A673 (cell line): ENCODE data around the gene SH2B2. TPM values are rescaled to one million over a fixed set of nuclear protein-coding genes. Genes with fewer than 3 reads are reported as not detected.

Experiments
- Bru-seq: library from RNA; stranded (reverse); fragments of 400-500 nt; gene quantifications from one replicate; lab custom pipeline; 2021; lab: Mats Ljungman, UMichigan
- BruChase-seq, 2 experiments: library from RNA; stranded (reverse); fragments of 400-500 nt; gene quantifications; one replicate each; lab custom pipeline; 2021; lab: Mats Ljungman, UMichigan
- BruUV-seq: library from RNA; stranded (reverse); fragments of 400-500 nt; replicated peaks from 2 replicates; lab custom pipeline; 2021; lab: Mats Ljungman, UMichigan
- CTCF ChIA-PET: fragments of 300-600 bp; sonication (Branson Sonifier 250); formaldehyde crosslinking; loops from one replicate; lab custom pipeline; 2022; ENCODE audit warnings: antibody characterized with exemption; lab: Charles Lee
- POLR2A ChIA-PET: fragments of 300-600 bp; sonication (Branson Sonifier 250); formaldehyde crosslinking; loops from one replicate; lab custom pipeline; 2022; ENCODE audit warnings: antibody characterized with exemption; ENCODE audit not compliant: low non-redundant PET; lab: Charles Lee
- DNase-seq: peaks from one replicate; pipeline ENCODE4 v3.0.0-alpha.2; 2015; ENCODE audit warnings: low spot score
- H3K27ac ChIP-seq: fragments of 200-600 bp; sonication (generic); 2 replicates; pipeline ENCODE4 v1.5.1; 2016; ENCODE audit warnings: mixed run types, low read depth, mild to moderate bottlenecking, mixed read lengths, antibody characterized with exemption, low read length; ENCODE audit not compliant: poor library complexity, severe bottlenecking
- H3K27me3 ChIP-seq: fragments of 200-600 bp; sonication (generic); replicated peaks from 2 replicates; pipeline ENCODE4 v1.6.1; 2017; ENCODE audit warnings: mixed run types, low read depth, mild to moderate bottlenecking, mixed read lengths, antibody characterized with exemption, low read length; ENCODE audit not compliant: insufficient read depth, poor library complexity
- H3K36me3 ChIP-seq: fragments of 200-600 bp; sonication (generic); 2 replicates; pipeline ENCODE4 v1.6.1; 2016; ENCODE audit warnings: mixed run types, mild to moderate bottlenecking, mixed read lengths, antibody characterized with exemption, low read length; ENCODE audit not compliant: insufficient read depth, poor library complexity, severe bottlenecking
- H3K4me1 ChIP-seq: fragments of 200-600 bp; sonication (generic); 2 replicates; pipeline ENCODE4 v1.6.1; 2017; ENCODE audit warnings: mixed run types, mild to moderate bottlenecking, mixed read lengths, antibody characterized with exemption, low read length; ENCODE audit not compliant: insufficient read depth, poor library complexity, severe bottlenecking
- H3K4me3 ChIP-seq: fragments of 200-600 bp; sonication (generic); 2 replicates; pipeline ENCODE4 v1.5.1; 2016; ENCODE audit warnings: low read depth, mixed run types, mild to moderate bottlenecking, mixed read lengths, low read length; ENCODE audit not compliant: poor library complexity, severe bottlenecking
- H3K9me3 ChIP-seq: fragments of 200-600 bp; sonication (generic); 2 replicates; pipeline ENCODE4 v1.6.1; 2016; ENCODE audit warnings: mixed run types, low read depth, mild to moderate bottlenecking, mixed read lengths, antibody characterized with exemption, low read length; ENCODE audit not compliant: poor library complexity, severe bottlenecking
- CTCF ChIP-seq: fragments of 300-800, 200-600 bp; sonication (generic); conservative IDR thresholded peaks from 2 replicates; pipeline ENCODE4 v1.5.1; 2017; ENCODE audit warnings: low read depth, mild to moderate bottlenecking, antibody characterized with exemption, low read length, moderate library complexity, mixed read lengths
- EZH2 ChIP-seq: fragments of 200-600 bp; sonication (generic); IDR thresholded peaks from 2 replicates; pipeline ENCODE4 v1.6.1; 2017; ENCODE audit warnings: borderline replicate concordance, low read depth, mild to moderate bottlenecking, mixed read lengths, antibody characterized with exemption, low read length; ENCODE audit not compliant: poor library complexity, severe bottlenecking
- intact Hi-C: fragments of 100-400 bp; cut with micrococcal nuclease; formaldehyde crosslinking; loops from one replicate; pipeline ENCODE4 v1.10.0; 2022; ENCODE audit not compliant: unreplicated experiment
- long read RNA-seq: library from polyadenylated mRNA; stranded (forward); transcript quantifications from one replicate; pipeline ENCODE4 v2.0.0, GENCODE V29; 2022
- total RNA-seq: library from RNA; stranded (reverse); gene quantifications from 2 replicates; pipeline ENCODE4 v1.2.3, GENCODE V29; 2021

Gene SH2B2
- total RNA-seq (8.6 and 11.3 TPM in 2 replicates), Bru-seq, nascent RNA (percentile 40 among the genes with signal in this experiment), BruChase-seq, experiment 1, labeled RNA remaining after a 2-hour chase (percentile 52 among the genes with signal in this experiment), BruChase-seq, experiment 2, labeled RNA remaining after a 6-hour chase (percentile 57 among the genes with signal in this experiment)
- long read RNA-seq, partial matches to known transcripts: 1 of 28 reads
- long read RNA-seq, other reads (novel, unspliced or antisense): 27 of 28 reads

- intact Hi-C loops: no loop called here
- POLR2A ChIA-PET: interaction anchor here (0.6 kb wide), 1 partner anchor 31 kb away, joined by 3 read pairs; no protein-coding TSS in a partner anchor
- no peaks in the 10 kb centered on the region for H3K9me3 ChIP-seq
- H3K27me3 ChIP-seq: no peaks in the 10 kb centered on the region
- peak within 1 kb of the TSS; percentile 99 for H3K27ac ChIP-seq
- H3K4me1 ChIP-seq: peaks cover 16% of the 10 kb centered on the region
- CTCF ChIA-PET: interaction anchor here (0.5 kb wide), 1 partner anchor 118 kb away, joined by 6 read pairs; no protein-coding TSS in a partner anchor
- DNase-seq: peak; percentile 87
- TF ChIP-seq EZH2: no peak
- no peak for TF ChIP-seq CTCF
- H3K36me3 ChIP-seq: no peaks in the 10 kb centered on the region
- H3K4me3 ChIP-seq: peak within 1 kb of the TSS; percentile 85
- BruUV-seq: no TSS peak
Observed at GRCh38 chr7:102286237-102287110, at the start of gene SH2B2. TSS of gene SH2B2 (plus strand) at chr7:102286868. CDS start at chr7:102300551, 13,683 bp downstream.

- no TSS peak for BruUV-seq
- H3K27me3 ChIP-seq: no peaks in the 10 kb centered on the region
- no peaks in the 10 kb centered on the region for H3K4me1 ChIP-seq
- no peak overlapping the region for H3K4me3 ChIP-seq
- CTCF ChIA-PET: interaction anchor here (0.6 kb wide), 1 partner anchor 601 kb away, joined by 3 read pairs; no protein-coding TSS in a partner anchor
- no peak for DNase-seq
- H3K36me3 ChIP-seq: no peaks in the 10 kb centered on the region
- H3K27ac ChIP-seq: no peak overlapping the region
- POLR2A ChIA-PET: no interaction called here
- TF ChIP-seq CTCF (no peak), EZH2 (no peak)
- intact Hi-C loops: loop anchor here (5.0 kb wide), 1 partner anchor 422 kb away; the partner anchor contains the start of gene CUX1
- no peaks in the 10 kb centered on the region for H3K9me3 ChIP-seq
Observed at GRCh38 chr7:102239206-102239820, 47.4 kb upstream of the SH2B2 start.

GRCh38 chr7:102241431-102241830 is 45.2 kb upstream of the SH2B2 start:
- Histone ChIP-seq H3K36me3 (no peaks in the 10 kb centered on the region), H3K27ac (no peak overlapping the region), H3K9me3 (no peaks in the 10 kb centered on the region), H3K4me3 (no peak overlapping the region), H3K27me3 (no peaks in the 10 kb centered on the region), H3K4me1 (no peaks in the 10 kb centered on the region)
- BruUV-seq: no TSS peak
- TF ChIP-seq CTCF: no peak
- TF ChIP-seq EZH2: no peak
- intact Hi-C loops: no loop called here
- ChIA-PET CTCF (no interaction called here), POLR2A (no interaction called here)
- no peak for DNase-seq
